SU-DHL-6 (cell line): ENCODE measurements around the gene ANXA3.

ENCODE experiments used
- H2AFZ ChIP-seq: fragments of 200-600 bp; sonication (generic); 2 replicates; pipeline ENCODE4 v1.6.1; 2014; ENCODE audit warnings: low read depth, mild to moderate bottlenecking, moderate library complexity, mixed read lengths, antibody characterized with exemption, low read length; ENCODE audit not compliant: severe bottlenecking
- H3F3A ChIP-seq: fragments of 200-600 bp; shearing (Covaris generic); 2 replicates; pipeline ENCODE4 v1.6.0; 2016; ENCODE audit warnings: antibody characterized with exemption, mild to moderate bottlenecking; ENCODE audit not compliant: insufficient read depth
- H3K27ac ChIP-seq: fragments of 200-600 bp; sonication (generic); 2 replicates; pipeline ENCODE4 v1.5.1; 2016; ENCODE audit warnings: low read depth, mild to moderate bottlenecking, low read length, moderate library complexity, mixed read lengths
- H3K27me3 ChIP-seq: fragments of 200-600 bp; sonication (generic), shearing (Covaris generic); 2 replicates; pipeline ENCODE4 v1.6.0; 2014; ENCODE audit warnings: mild to moderate bottlenecking, low read length
- H3K36me3 ChIP-seq: fragments of 200-600 bp; sonication (generic); 2 replicates; pipeline ENCODE4 v1.6.1; 2014; ENCODE audit warnings: mild to moderate bottlenecking, low read length, mixed read lengths
- H3K4me2 ChIP-seq: fragments of 300-600, 200-600 bp; shearing (Covaris generic), sonication (generic); 2 replicates; pipeline ENCODE4 v1.6.0; 2014; ENCODE audit warnings: low read length, low read depth, mild to moderate bottlenecking; ENCODE audit not compliant: poor library complexity, severe bottlenecking
- H3K4me3 ChIP-seq: fragments of 200-600 bp; sonication (generic); 2 replicates; pipeline ENCODE4 v1.5.1; 2014; ENCODE audit warnings: antibody characterized with exemption, low read length, mild to moderate bottlenecking, mixed read lengths; ENCODE audit not compliant: insufficient read depth, poor library complexity, severe bottlenecking
- H3K79me2 ChIP-seq: fragments of 200-600 bp; sonication (generic); 2 replicates; pipeline ENCODE4 v1.6.1; 2014; ENCODE audit warnings: mild to moderate bottlenecking, low read length, moderate library complexity; ENCODE audit not compliant: insufficient read depth
- H3K9ac ChIP-seq: fragments of 200-600 bp; sonication (generic); 2 replicates; pipeline ENCODE4 v1.7.0; 2014; ENCODE audit warnings: mild to moderate bottlenecking, low read length
- H3K9me2 ChIP-seq: fragments of 200-600 bp; sonication (generic); replicated peaks from 2 replicates; pipeline ENCODE4 v1.6.1; 2014; ENCODE audit warnings: low read length; ENCODE audit not compliant: insufficient read depth
- H3K9me3 ChIP-seq: fragments of 200-600 bp; sonication (generic); 2 replicates; pipeline ENCODE4 v1.6.1; 2014; ENCODE audit warnings: low read length, mixed read lengths; ENCODE audit not compliant: insufficient read depth
- H4K20me1 ChIP-seq: fragments of 200-600 bp; sonication (generic); 2 replicates; pipeline ENCODE4 v1.6.1; 2014; ENCODE audit warnings: low read depth, mild to moderate bottlenecking, antibody characterized with exemption, low read length, moderate library complexity, mixed read lengths
- EZH2phosphoT487 ChIP-seq: fragments of 200-600 bp; sonication (generic), shearing (Covaris generic); conservative IDR thresholded peaks from 2 replicates; pipeline ENCODE4 v1.6.1; 2018; ENCODE audit warnings: mild to moderate bottlenecking, antibody characterized with exemption, low read length, moderate library complexity, mixed read lengths
- TF ChIP-seq, protein P1 (sequence below): fragments of 200-600 bp; sonication (generic); IDR thresholded peaks from one replicate; pipeline ENCODE4 v1.5.1; 2017; ENCODE audit warnings: antibody characterized with exemption, mild to moderate bottlenecking, low read length, moderate library complexity; ENCODE audit not compliant: insufficient read depth, poor library complexity, severe bottlenecking

The ANXA3 gene

DNA sequence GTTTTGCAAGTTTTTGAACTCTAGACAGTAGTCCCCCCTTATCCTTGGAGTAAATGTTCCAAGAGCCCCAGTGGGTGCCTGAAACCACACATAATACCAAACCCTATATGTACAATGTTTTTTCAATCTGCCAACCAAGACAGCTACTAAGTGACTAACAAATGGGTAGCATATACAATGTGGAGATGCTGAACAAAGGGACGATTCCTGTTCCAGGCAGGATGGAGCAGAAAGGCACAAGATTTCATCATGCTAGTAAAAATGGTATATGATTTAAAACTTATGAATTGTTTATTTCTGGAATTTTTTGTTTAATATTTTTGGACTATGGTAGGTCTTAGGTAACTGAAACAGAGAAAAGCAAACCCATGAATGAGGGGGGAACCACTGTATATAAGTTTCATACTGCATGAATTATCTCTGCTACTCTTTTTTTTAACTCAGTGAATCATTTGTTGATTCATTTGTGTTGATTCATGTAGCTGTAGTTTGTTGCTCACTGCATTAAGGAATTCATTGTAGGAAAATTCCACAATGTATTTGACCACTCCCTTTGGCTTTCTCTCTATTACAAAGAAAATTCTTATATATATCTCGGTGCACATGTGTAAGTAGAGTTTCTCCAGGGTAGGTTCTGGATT lies 21.9 kb upstream of the ANXA3 start:
- TF ChIP-seq, protein P1, sequence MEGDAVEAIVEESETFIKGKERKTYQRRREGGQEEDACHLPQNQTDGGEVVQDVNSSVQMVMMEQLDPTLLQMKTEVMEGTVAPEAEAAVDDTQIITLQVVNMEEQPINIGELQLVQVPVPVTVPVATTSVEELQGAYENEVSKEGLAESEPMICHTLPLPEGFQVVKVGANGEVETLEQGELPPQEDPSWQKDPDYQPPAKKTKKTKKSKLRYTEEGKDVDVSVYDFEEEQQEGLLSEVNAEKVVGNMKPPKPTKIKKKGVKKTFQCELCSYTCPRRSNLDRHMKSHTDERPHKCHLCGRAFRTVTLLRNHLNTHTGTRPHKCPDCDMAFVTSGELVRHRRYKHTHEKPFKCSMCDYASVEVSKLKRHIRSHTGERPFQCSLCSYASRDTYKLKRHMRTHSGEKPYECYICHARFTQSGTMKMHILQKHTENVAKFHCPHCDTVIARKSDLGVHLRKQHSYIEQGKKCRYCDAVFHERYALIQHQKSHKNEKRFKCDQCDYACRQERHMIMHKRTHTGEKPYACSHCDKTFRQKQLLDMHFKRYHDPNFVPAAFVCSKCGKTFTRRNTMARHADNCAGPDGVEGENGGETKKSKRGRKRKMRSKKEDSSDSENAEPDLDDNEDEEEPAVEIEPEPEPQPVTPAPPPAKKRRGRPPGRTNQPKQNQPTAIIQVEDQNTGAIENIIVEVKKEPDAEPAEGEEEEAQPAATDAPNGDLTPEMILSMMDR, result no peak
- no peak for TF ChIP-seq EZH2phosphoT487
- Histone ChIP-seq H3K9me3 (no peaks in the 10 kb centered on the region), H3K27ac (no peak overlapping the region), H3K36me3 (no peaks in the 10 kb centered on the region), H3K9me2 (no peaks in the 10 kb centered on the region), H3F3A (no peaks in the 10 kb centered on the region), H4K20me1 (no peaks in the 10 kb centered on the region), H3K79me2 (no peaks in the 10 kb centered on the region), H3K4me2 (no peak overlapping the region), H3K27me3 (no peaks in the 10 kb centered on the region), H2AFZ (no peak overlapping the region), H3K9ac (no peak overlapping the region), H3K4me3 (no peak overlapping the region)

DNA sequence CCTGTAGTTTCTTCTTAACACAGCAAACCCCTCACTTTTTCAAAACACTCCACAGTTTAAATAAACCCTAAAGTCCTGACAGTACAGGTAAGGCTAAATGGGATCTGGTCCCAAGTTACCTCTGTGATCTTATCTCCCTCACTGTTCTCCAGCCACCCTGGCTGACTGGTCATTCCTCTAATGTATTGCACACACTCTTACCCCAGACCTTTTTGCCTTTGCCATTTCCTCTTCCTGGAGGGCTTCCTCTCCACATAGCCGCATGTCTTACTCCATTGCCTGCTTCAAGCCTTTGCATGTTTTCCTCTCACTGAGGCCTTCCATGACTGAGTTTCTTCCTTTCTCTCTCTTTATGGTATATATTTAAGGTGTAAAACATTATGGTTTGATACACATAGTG lies 19.5 kb upstream of the ANXA3 start:
- no peak for TF ChIP-seq EZH2phosphoT487
- TF ChIP-seq, protein P1, result no peak
- H3K4me2 ChIP-seq, result no peak overlapping the region
- no peaks in the 10 kb centered on the region for H4K20me1 ChIP-seq
- H3K27ac ChIP-seq, result no peak overlapping the region
- no peaks in the 10 kb centered on the region for H3K9me3 ChIP-seq
- no peaks in the 10 kb centered on the region for H3K27me3 ChIP-seq
- no peak overlapping the region for H2AFZ ChIP-seq
- no peaks in the 10 kb centered on the region for H3K36me3 ChIP-seq
- no peaks in the 10 kb centered on the region for H3F3A ChIP-seq
- H3K79me2 ChIP-seq, result no peaks in the 10 kb centered on the region
- no peak overlapping the region for H3K4me3 ChIP-seq
- H3K9ac ChIP-seq, result no peak overlapping the region
- H3K9me2 ChIP-seq, result no peaks in the 10 kb centered on the region

DNA sequence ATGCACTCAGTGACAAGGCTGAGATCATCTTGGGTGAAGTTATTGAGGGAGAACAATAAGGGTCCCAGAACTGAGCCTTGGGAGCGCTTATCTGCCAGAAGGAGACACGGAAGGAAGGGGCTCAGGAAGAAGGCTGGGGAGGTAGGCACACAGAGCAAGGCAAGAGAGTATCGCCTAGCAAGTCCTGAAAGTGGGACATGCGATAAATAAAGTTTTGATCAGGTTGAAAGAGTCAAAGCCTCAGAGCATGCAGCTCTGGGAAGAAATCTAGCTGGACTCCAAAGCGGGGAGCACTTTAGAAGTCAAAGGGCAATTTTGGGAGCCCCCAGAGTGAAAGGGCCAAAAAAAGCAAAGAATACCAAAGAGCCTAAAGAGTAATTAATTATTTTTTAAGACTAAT lies 17.7 kb upstream of the ANXA3 start:
- H3K4me2 ChIP-seq, result no peak overlapping the region
- no peak overlapping the region for H3K9ac ChIP-seq

More for the DNA sequence above, 17.7 kb upstream of the ANXA3 start:
- Histone ChIP-seq H3K4me3 (no peak overlapping the region), H4K20me1 (no peaks in the 10 kb centered on the region), H2AFZ (no peak overlapping the region), H3K9me3 (no peaks in the 10 kb centered on the region), H3K27me3 (no peaks in the 10 kb centered on the region), H3K9me2 (no peaks in the 10 kb centered on the region), H3F3A (no peaks in the 10 kb centered on the region), H3K79me2 (no peaks in the 10 kb centered on the region), H3K36me3 (no peaks in the 10 kb centered on the region), H3K27ac (no peak overlapping the region)
- TF ChIP-seq, protein P1, result no peak
- no peak for TF ChIP-seq EZH2phosphoT487
